GM18858 (cell line): ENCODE data around the gene WNT7A.

Experiments
- ATAC-seq: cut with Tn5 transposase; IDR thresholded peaks from one replicate; pipeline ENCODE4 v1.9.1; 2021; ENCODE audit not compliant: unreplicated experiment

The WNT7A gene

GRCh38 chr3:13798401-13798800 lies 81.5 kb downstream of the WNT7A start:
- no peak for ATAC-seq

GRCh38 chr3:13796701-13797460 lies 83.0 kb downstream of the WNT7A start:
- ATAC-seq = no peak

GRCh38 chr3:13795816-13796215 lies 84.1 kb downstream of the WNT7A start:
- ATAC-seq = no peak

- no peak for ATAC-seq
These were observed 85.5 kb downstream of the WNT7A start for GRCh38 chr3:13794322-13794721.

- no peak for ATAC-seq
These were observed 86.4 kb downstream of the WNT7A start for GRCh38 chr3:13793451-13793850.

- no peak for ATAC-seq
These were observed 87.1 kb downstream of the WNT7A start for GRCh38 chr3:13792512-13793371.

- no peak for ATAC-seq
These were observed 87.8 kb downstream of the WNT7A start for GRCh38 chr3:13792051-13792490.

- no peak for ATAC-seq
These were observed 88.4 kb downstream of the WNT7A start for GRCh38 chr3:13791198-13792050.

- ATAC-seq = no peak
These were observed 89.3 kb downstream of the WNT7A start for GRCh38 chr3:13790376-13791197.

GRCh38 chr3:13788522-13789424 lies 91.1 kb downstream of the WNT7A start:
- no peak for ATAC-seq

- ATAC-seq = no peak
These were observed 92.2 kb downstream of the WNT7A start for GRCh38 chr3:13787533-13788132.

- ATAC-seq = no peak
These were observed 93.1 kb downstream of the WNT7A start for GRCh38 chr3:13786811-13787210.

GRCh38 chr3:13785853-13786436 lies 93.9 kb downstream of the WNT7A start:
- ATAC-seq = no peak

GRCh38 chr3:13785351-13785750 lies 94.5 kb downstream of the WNT7A start:
- no peak for ATAC-seq

- ATAC-seq = no peak
These were observed 96.4 kb downstream of the WNT7A start for GRCh38 chr3:13783476-13783875.

GRCh38 chr3:13782501-13782900 lies 97.4 kb downstream of the WNT7A start:
- ATAC-seq = no peak

GRCh38 chr3:13781417-13781816 lies 98.5 kb downstream of the WNT7A start:
- ATAC-seq = no peak

GRCh38 chr3:13780432-13781176 lies 99.3 kb downstream of the WNT7A start:
- ATAC-seq = no peak
